HepG2 (cell line): ENCODE measurements around the gene PPM1F. TPM values are rescaled to one million over a fixed set of nuclear protein-coding genes. Genes with fewer than 3 reads are reported as not detected.

Experiments used
- ATAC-seq: fragments of 200-7000 bp; cut with Tn5 transposase; 3 replicates; pipeline ENCODE4 v1.9.1; 2020; ENCODE audit warnings: mild to moderate bottlenecking, moderate library complexity
- BruUV-seq: library from RNA; stranded (reverse); fragments of 400-500 nt; replicated peaks from 2 replicates; lab custom pipeline; 2021; lab: Mats Ljungman, UMichigan
- CTCF ChIA-PET: fragments of 300-600 bp; formaldehyde crosslinking; extraction: SDS; loops from one replicate; lab custom pipeline; 2021; ENCODE audit warnings: low total read pairs, inconsistent platforms, low intra/inter-chr PET ratio; lab: Yijun Ruan, JAX
- POLR2A ChIA-PET: fragments of 350-600 bp; sonication (Branson Sonifier 250); formaldehyde crosslinking; loops from one replicate; lab custom pipeline; 2020; ENCODE audit warnings: antibody characterized with exemption, inconsistent platforms; lab: Yijun Ruan, JAX
- DNase-seq: peaks from one replicate; pipeline ENCODE4 v3.0.0-alpha.2; 2015; ENCODE audit warnings: low spot score
- FAIRE-seq: peaks from 3 replicates; lab custom pipeline; 2011; peaks lifted over from hg19 to GRCh38; lab: Jason Lieb, UNC
- H2AFZ ChIP-seq: one replicate; pipeline ENCODE4 v1.6.1; 2011; ENCODE audit warnings: low read length, inconsistent platforms
- H3K27ac ChIP-seq: fragments of 300-600 bp; 3 replicates; pipeline ENCODE4 v1.8.0; 2011; ENCODE audit warnings: mixed run types, mild to moderate bottlenecking, mixed read lengths, low read length, inconsistent platforms; ENCODE audit not compliant: insufficient read depth; ENCODE audit errors: extremely low read length
- H3K27me3 ChIP-seq, 2 experiments: fragments of 200-600 bp in 1 of 2; 2 replicates in 1 of 2; 3 replicates in 1 of 2; pipeline versions ENCODE4 v1.6.0 to v1.8.0; 2011; ENCODE audit warnings: low read length in 2 of 2, mild to moderate bottlenecking in 2 of 2, moderate library complexity in 2 of 2, inconsistent platforms in 1 of 2; ENCODE audit not compliant: insufficient read depth in 2 of 2, control insufficient read depth in 1 of 2
- H3K36me3 ChIP-seq, 2 experiments: fragments of 200-600 bp in 1 of 2; replicated peaks in 1 of 2; 2 replicates in 1 of 2; 3 replicates in 1 of 2; pipeline versions ENCODE4 v1.5.1 to v1.8.0; 2011; ENCODE audit warnings: low read length in 2 of 2, inconsistent platforms in 1 of 2; ENCODE audit not compliant: insufficient read depth in 2 of 2, control insufficient read depth in 1 of 2
- H3K4me1 ChIP-seq: 2 replicates; pipeline ENCODE4 v1.5.1; 2012; ENCODE audit warnings: low read length, inconsistent platforms; ENCODE audit not compliant: insufficient read depth
- H3K4me2 ChIP-seq: 2 replicates; pipeline ENCODE4 v1.6.0; 2011; ENCODE audit warnings: low read depth, low read length, inconsistent platforms
- H3K4me3 ChIP-seq, 3 experiments: fragments of 200-600 bp in 1 of 3; sonication (generic), shearing (Covaris generic) in 1 of 3; replicated peaks in 1 of 3; 2 replicates each; pipeline ENCODE4 v1.5.1; 2011 to 2016; ENCODE audit warnings: low read length in 3 of 3, inconsistent platforms in 2 of 3, low read depth in 2 of 3, mild to moderate bottlenecking in 2 of 3, control low read depth in 1 of 3, mixed read lengths in 1 of 3; ENCODE audit not compliant: insufficient read depth in 1 of 3
- H3K79me2 ChIP-seq: one replicate; pipeline ENCODE4 v1.6.1; 2011; ENCODE audit warnings: low read length, inconsistent platforms; ENCODE audit not compliant: insufficient read depth
- H3K9ac ChIP-seq: 2 replicates; pipeline ENCODE4 v1.6.0; 2011; ENCODE audit warnings: mild to moderate bottlenecking, low read depth, low read length, inconsistent platforms; ENCODE audit not compliant: insufficient read depth
- H3K9me3 ChIP-seq: 2 replicates; pipeline ENCODE4 v1.5.1; 2012; ENCODE audit warnings: mild to moderate bottlenecking, low read length
- H4K20me1 ChIP-seq: 2 replicates; pipeline ENCODE4 v1.6.0; 2011; ENCODE audit warnings: inconsistent platforms, mild to moderate bottlenecking, low read length, moderate library complexity; ENCODE audit not compliant: insufficient read depth
- CENPT ChIP-seq: sonication (generic); formaldehyde crosslinking; IDR thresholded peaks from 2 replicates; pipeline ENCODE4 v1.8.0; 2022; ENCODE audit warnings: low read depth, mild to moderate bottlenecking, moderate library complexity, missing genetic modification reagents
- CENPX ChIP-seq: sonication (generic); formaldehyde crosslinking; IDR thresholded peaks from 2 replicates; pipeline ENCODE4 v1.9.0; 2021; ENCODE audit warnings: mild to moderate bottlenecking, missing genetic modification reagents, moderate library complexity
- HNRNPL ChIP-seq: fragments of 200-400 bp; formaldehyde crosslinking; IDR thresholded peaks from 2 replicates; pipeline ENCODE4 v1.6.1; 2017; ENCODE audit warnings: mild to moderate bottlenecking, low read depth, low read length
- NR2F1 ChIP-seq, 2 experiments: fragments of 450-650 bp in 1 of 2; formaldehyde crosslinking in 1 of 2; IDR thresholded peaks; 2 replicates each; pipeline versions ENCODE4 v1.5.0 to v1.6.1; 2016 to 2020; ENCODE audit warnings: mild to moderate bottlenecking in 1 of 2, missing compliant biosample characterization in 1 of 2, missing genetic modification reagents in 1 of 2, moderate library complexity in 1 of 2
- ZNF143 ChIP-seq: sonication (generic); formaldehyde crosslinking; IDR thresholded peaks from 2 replicates; pipeline ENCODE4 v1.4.0; 2020; ENCODE audit warnings: missing genetic modification reagents
- ZNF264 ChIP-seq: sonication (generic); formaldehyde crosslinking; IDR thresholded peaks from 2 replicates; pipeline ENCODE4 v1.4.0; 2020; ENCODE audit warnings: missing genetic modification reagents
- ZNF333 ChIP-seq: sonication (generic); formaldehyde crosslinking; IDR thresholded peaks from 2 replicates; pipeline ENCODE4 v1.4.0; 2020; ENCODE audit warnings: mild to moderate bottlenecking, missing genetic modification reagents, borderline replicate concordance
- ZNF619 ChIP-seq: sonication (generic); formaldehyde crosslinking; IDR thresholded peaks from 2 replicates; pipeline ENCODE4 v1.4.0; 2020; ENCODE audit warnings: mild to moderate bottlenecking, missing genetic modification reagents
- ZNF737 ChIP-seq: sonication (generic); formaldehyde crosslinking; IDR thresholded peaks from 2 replicates; pipeline ENCODE4 v1.5.0; 2020; ENCODE audit warnings: missing genetic modification reagents, mild to moderate bottlenecking, borderline replicate concordance
- WGBS: methylation state at CpG from one replicate; pipeline ENCODE4 v1.1.6; 2017; ENCODE audit warnings: low lambda C conversion rate; 5-methylcytosine and 5-hydroxymethylcytosine counted together
- in situ Hi-C: cut with HindIII; loops from 2 replicates; pipeline ENCODE4 v1.10.0; 2017; ENCODE audit warnings: low pct_unique_long_range_greater_than_20kb; ENCODE audit not compliant: extremely low pct_ligation_motif_present
- intact Hi-C: fragments of 100-400 bp; cut with micrococcal nuclease; formaldehyde crosslinking; loops from one replicate; pipeline ENCODE4 v1.10.0; 2022; ENCODE audit not compliant: unreplicated experiment
- polyA plus RNA-seq, 8 experiments: library from polyadenylated mRNA; depleted of rRNA in 3 of 8; stranded (reverse) in 7 of 8; unstranded in 1 of 8; fragments of >200 nt; fragmentation: Illumina TruSeq in 4 of 8; extraction: Trizol in 4 of 8; gene quantifications; 2 replicates each; pipeline versions ENCODE4 v1.2.1 to v1.2.3, GENCODE V29; 2011 to 2016; ENCODE audit warnings: low read depth in 4 of 8, missing spikeins in 1 of 8, mixed read lengths in 1 of 8; ENCODE audit not compliant: insufficient read depth in 1 of 8
- total RNA-seq, 5 experiments: library from RNA; depleted of rRNA; stranded (reverse); fragments of >200 nt; fragmentation: Illumina TruSeq; extraction: Trizol; gene quantifications; 2 replicates each; pipeline ENCODE4 v1.2.3, GENCODE V29; 2016; ENCODE audit warnings: low read depth in 1 of 5
- TF ChIP-seq, protein P1 (sequence below): sonication (generic); formaldehyde crosslinking; IDR thresholded peaks from 2 replicates; pipeline ENCODE4 v1.5.0; 2020; ENCODE audit warnings: mild to moderate bottlenecking, missing genetic modification reagents

Gene PPM1F
- total and polyA plus RNA-seq, 2 of the 13 experiments (the other 11 are each of a cell fraction or from before 2014, with no cell fraction given) = 11.0 to 19.6 TPM

DNA sequence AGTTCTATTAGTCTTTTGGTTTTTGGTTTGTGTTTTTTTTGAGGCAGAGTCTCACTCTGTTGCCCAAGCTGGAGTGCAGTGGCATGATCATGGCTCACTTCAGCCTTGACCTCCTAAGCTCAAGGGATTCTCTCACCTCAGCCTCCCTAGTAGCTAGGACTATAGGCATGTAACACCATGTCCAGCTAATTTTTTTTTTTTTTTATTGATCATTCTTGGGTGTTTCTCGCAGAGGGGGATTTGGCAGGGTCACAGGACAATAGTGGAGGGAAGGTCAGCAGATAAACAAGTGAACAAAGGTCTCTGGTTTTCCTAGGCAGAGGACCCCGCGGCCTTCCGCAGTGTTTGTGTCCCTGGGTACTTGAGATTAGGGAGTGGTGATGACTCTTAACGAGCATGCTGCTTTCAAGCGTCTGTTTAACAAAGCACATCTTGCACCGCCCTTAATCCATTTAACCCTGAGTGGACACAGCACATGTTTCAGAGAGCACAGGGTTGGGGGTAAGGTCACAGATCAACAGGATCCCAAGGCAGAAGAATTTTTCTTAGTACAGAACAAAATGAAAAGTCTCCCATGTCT is 69.8 kb downstream of the PPM1F start (continued):
- TF ChIP-seq NR2F1 (CRISPR knock-in tag; IDR thresholded peaks at IDR 0.05) = peak in 1 of 2 experiments; percentile 40; a peak in 1 of 4 replicates
- TF ChIP-seq, protein P1, sequence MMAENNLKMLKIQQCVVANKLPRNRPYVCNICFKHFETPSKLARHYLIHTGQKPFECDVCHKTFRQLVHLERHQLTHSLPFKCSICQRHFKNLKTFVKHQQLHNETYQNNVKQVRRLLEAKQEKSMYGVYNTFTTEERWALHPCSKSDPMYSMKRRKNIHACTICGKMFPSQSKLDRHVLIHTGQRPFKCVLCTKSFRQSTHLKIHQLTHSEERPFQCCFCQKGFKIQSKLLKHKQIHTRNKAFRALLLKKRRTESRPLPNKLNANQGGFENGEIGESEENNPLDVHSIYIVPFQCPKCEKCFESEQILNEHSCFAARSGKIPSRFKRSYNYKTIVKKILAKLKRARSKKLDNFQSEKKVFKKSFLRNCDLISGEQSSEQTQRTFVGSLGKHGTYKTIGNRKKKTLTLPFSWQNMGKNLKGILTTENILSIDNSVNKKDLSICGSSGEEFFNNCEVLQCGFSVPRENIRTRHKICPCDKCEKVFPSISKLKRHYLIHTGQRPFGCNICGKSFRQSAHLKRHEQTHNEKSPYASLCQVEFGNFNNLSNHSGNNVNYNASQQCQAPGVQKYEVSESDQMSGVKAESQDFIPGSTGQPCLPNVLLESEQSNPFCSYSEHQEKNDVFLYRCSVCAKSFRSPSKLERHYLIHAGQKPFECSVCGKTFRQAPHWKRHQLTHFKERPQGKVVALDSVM (CRISPR knock-in tag) = 0 out of 2 replicates have a peak, but pooled peaks have one; percentile 44

DNA sequence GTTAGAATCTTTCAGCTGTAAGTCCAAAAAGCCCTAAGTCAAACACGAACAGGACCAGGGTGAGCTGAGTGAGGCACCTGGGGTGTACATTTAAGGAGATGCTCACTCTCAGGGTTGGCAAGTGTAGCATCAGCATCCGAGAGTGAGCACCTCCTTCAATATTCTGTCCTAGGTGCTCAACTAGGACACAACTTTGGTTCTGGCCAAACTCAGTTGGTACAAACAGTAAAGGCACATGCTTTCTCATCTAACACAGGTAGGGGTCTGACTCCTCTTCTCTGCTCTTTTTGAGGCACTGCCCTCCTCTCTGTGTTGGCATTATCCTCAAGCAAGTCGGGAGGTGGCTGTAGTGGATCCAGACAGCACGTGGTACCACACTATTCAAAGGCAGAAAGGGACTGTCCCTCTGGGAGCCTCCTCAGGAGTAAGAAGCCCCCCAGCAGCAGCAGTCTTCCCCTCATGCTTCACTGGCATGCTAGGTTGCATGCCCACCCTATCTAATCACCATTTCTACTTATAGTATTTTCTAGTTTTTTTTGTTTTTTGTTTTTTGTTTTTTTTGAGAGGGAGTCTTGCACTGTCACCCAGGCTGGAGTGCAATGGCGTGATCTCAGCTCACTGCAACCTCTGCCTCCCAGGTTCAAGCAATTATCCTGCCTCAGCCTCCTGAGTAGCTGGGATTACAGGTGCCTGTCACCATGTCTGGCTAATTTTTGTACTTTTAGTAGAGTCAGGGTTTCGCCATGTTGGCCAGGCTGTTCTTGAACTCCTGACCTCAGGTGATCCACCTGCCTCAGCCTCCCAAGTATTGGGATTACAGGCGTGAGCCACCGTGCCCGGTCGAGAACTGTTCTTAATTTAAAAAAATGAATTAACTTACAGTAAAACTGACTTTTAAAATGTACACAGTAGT is 70.6 kb downstream of the PPM1F start:
- Histone ChIP-seq H3K9ac (no peak overlapping the region), H3K4me3 (no peak overlapping the region), H2AFZ (no peak overlapping the region), H3K27me3 (no peaks in the 10 kb centered on the region; a peak in 1 of 5 replicates), H3K36me3 (no peaks in the 10 kb centered on the region), H3K79me2 (no peaks in the 10 kb centered on the region), H3K27ac (no peak overlapping the region), H3K9me3 (no peaks in the 10 kb centered on the region), H3K4me1 (peaks cover 10% of the 10 kb centered on the region), H3K4me2 (peak overlapping the region; percentile 45; the same call in 1 of the 2 replicates), H4K20me1 (no peaks in the 10 kb centered on the region)
- peak; percentile 25; the same call in 2 of the 3 replicates for ATAC-seq
- ChIA-PET CTCF (interaction anchor here (0.7 kb wide), 1 partner anchor 1777 kb away, joined by 3 read pairs; no protein-coding TSS in a partner anchor), POLR2A (no interaction called here)
- DNase-seq = no peak
- no TSS peak for BruUV-seq
- intact Hi-C loops (no loop called here), in situ Hi-C loops (no loop called here)
- TF ChIP-seq ZNF264 (CRISPR knock-in tag) = no peak
- no peak for TF ChIP-seq HNRNPL
- no peak for TF ChIP-seq ZNF333 (CRISPR knock-in tag)
- no peak for TF ChIP-seq ZNF619 (CRISPR knock-in tag)
- no peak for TF ChIP-seq ZNF737 (CRISPR knock-in tag)
- TF ChIP-seq CENPX (CRISPR knock-in tag) = no peak
- TF ChIP-seq CENPT (CRISPR knock-in tag) = no peak
- TF ChIP-seq ZNF143 (CRISPR knock-in tag) = no peak
- WGBS = 64% methylated on average over 8 of the region's 10 CpGs
- no peak for FAIRE-seq
